GM19468 (cell line): ENCODE measurements around the gene MFSD1.

Experiments
- ATAC-seq: cut with Tn5 transposase; IDR thresholded peaks from one replicate; pipeline ENCODE4 v1.9.1; 2021; ENCODE audit warnings: mild to moderate bottlenecking, moderate library complexity, moderate number of reproducible peaks; ENCODE audit not compliant: unreplicated experiment; ENCODE audit errors: extremely low read depth

Gene MFSD1

GRCh38 chr3:158801696-158802408, at the start of gene MFSD1:
TSS of gene MFSD1 (plus strand) at chr3:158802054. CDS start at chr3:158802153, 99 bp downstream.
- peak; percentile 99 for ATAC-seq

GRCh38 chr3:158753854-158754253, 48.0 kb upstream of the MFSD1 start:
- ATAC-seq, result no peak

GRCh38 chr3:158755421-158755820, 46.4 kb upstream of the MFSD1 start:
- no peak for ATAC-seq

- ATAC-seq, result no peak
Observed at GRCh38 chr3:158761350-158761749, 40.5 kb upstream of the MFSD1 start.

GRCh38 chr3:158762701-158763100, 39.2 kb upstream of the MFSD1 start:
- ATAC-seq, result no peak

- no peak for ATAC-seq
Observed at GRCh38 chr3:158763421-158763820, 38.4 kb upstream of the MFSD1 start.

- no peak for ATAC-seq
Observed at GRCh38 chr3:158765518-158766205, 36.2 kb upstream of the MFSD1 start.

- no peak for ATAC-seq
Observed at GRCh38 chr3:158766364-158766763, 35.5 kb upstream of the MFSD1 start.

- ATAC-seq, result no peak
Observed at GRCh38 chr3:158768361-158768787, 33.5 kb upstream of the MFSD1 start.

GRCh38 chr3:158768881-158769543, 32.8 kb upstream of the MFSD1 start:
- ATAC-seq, result no peak

- no peak for ATAC-seq
Observed at GRCh38 chr3:158769549-158769948, 32.3 kb upstream of the MFSD1 start.

- no peak for ATAC-seq
Observed at GRCh38 chr3:158769952-158770740, 31.7 kb upstream of the MFSD1 start.

- ATAC-seq, result no peak
Observed at GRCh38 chr3:158770741-158771350, 31.0 kb upstream of the MFSD1 start.

GRCh38 chr3:158771577-158771976, 30.3 kb upstream of the MFSD1 start:
- ATAC-seq, result no peak

- ATAC-seq, result no peak
Observed at GRCh38 chr3:158771982-158772381, 29.9 kb upstream of the MFSD1 start.

- ATAC-seq, result no peak
Observed at GRCh38 chr3:158773166-158773565, 28.7 kb upstream of the MFSD1 start.

GRCh38 chr3:158773845-158774830, 27.7 kb upstream of the MFSD1 start:
- no peak for ATAC-seq

- no peak for ATAC-seq
Observed at GRCh38 chr3:158774965-158775364, 26.9 kb upstream of the MFSD1 start.
